Activated CD8-positive, alpha-beta memory T cell treated with anti-CD3 and anti-CD28 coated beads, Interleukin-2, amount 10 ng/mL, durations not matched to agents 7 days and 5 days (primary cell): ENCODE measurements around the gene DENND2D. TPM values are rescaled to one million over a fixed set of nuclear protein-coding genes. Genes with fewer than 3 reads are reported as not detected.

Source experiments
- ATAC-seq: fragments of 150-1000 bp; cut with Tn5 transposase; one replicate; pipeline ENCODE4 v1.10.0; 2021; ENCODE audit warnings: moderate library complexity
- CTCF ChIA-PET: fragments of 350-600 bp; sonication (Branson Sonifier 250); formaldehyde crosslinking; loops from one replicate; lab custom pipeline; 2021; ENCODE audit warnings: antibody characterized with exemption; lab: Charles Lee
- DNase-seq: peaks from one replicate; pipeline ENCODE4 v3.0.0-alpha.2; 2020
- H3K27ac Mint-ChIP-seq: one replicate; pipeline ENCODE4 v1.8.0; 2021; ENCODE audit warnings: mild to moderate bottlenecking, mixed read lengths
- H3K27me3 Mint-ChIP-seq: one replicate; pipeline ENCODE4 v1.8.0; 2021; ENCODE audit warnings: mixed read lengths
- H3K36me3 Mint-ChIP-seq: one replicate; pipeline ENCODE4 v1.8.0; 2021; ENCODE audit warnings: mild to moderate bottlenecking, mixed read lengths
- H3K4me1 Mint-ChIP-seq: one replicate; pipeline ENCODE4 v1.8.0; 2021; ENCODE audit warnings: mixed read lengths
- H3K4me3 Mint-ChIP-seq: one replicate; pipeline ENCODE4 v1.8.0; 2021; ENCODE audit warnings: mild to moderate bottlenecking, moderate library complexity, mixed read lengths
- H3K9me3 Mint-ChIP-seq: one replicate; pipeline ENCODE4 v1.8.0; 2022; ENCODE audit warnings: low read depth, mixed read lengths
- total RNA-seq, 2 experiments: library from RNA; stranded (reverse); gene quantifications; one replicate each; pipeline ENCODE4 v1.2.3, GENCODE V29; 2021

The DENND2D gene
- total RNA-seq, 2 experiments from 2014 or later, result 187 to 209 TPM

DNA sequence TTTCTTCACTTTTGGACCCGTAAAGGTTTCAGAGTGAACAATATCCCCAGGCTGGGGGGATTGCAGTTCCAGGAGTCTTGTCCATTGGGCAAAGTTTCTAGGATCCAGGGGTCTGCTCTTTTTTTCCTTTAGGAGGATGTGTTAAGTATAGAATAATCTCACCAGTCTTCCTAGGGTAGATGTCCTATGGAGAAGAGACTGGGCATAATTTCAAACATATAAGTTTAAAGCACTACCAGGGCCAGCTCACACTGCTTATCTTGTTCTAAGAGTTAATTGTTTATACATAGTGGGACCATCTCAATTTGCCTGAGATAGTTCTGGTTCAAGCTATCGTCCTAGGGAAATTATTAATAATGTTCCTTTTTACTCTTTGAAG, 28.3 kb upstream of the DENND2D start:
- peaks cover 55% of the 10 kb centered on the region for H3K4me1 Mint-ChIP-seq
- no peak for DNase-seq
- peaks cover 2% of the 10 kb centered on the region for H3K36me3 Mint-ChIP-seq
- no peaks in the 10 kb centered on the region for H3K9me3 Mint-ChIP-seq
- H3K27me3 Mint-ChIP-seq, result no peaks in the 10 kb centered on the region
- no peak overlapping the region for H3K4me3 Mint-ChIP-seq
- CTCF ChIA-PET, result interaction anchor here (0.7 to 20.1 kb wide), 5 partner anchors 13 to 198 kb away, joined by 3 to 392 read pairs (median 3); partner anchors contain the start of gene DENND2D
- no peak for ATAC-seq
- H3K27ac Mint-ChIP-seq, result no peak overlapping the region

DNA sequence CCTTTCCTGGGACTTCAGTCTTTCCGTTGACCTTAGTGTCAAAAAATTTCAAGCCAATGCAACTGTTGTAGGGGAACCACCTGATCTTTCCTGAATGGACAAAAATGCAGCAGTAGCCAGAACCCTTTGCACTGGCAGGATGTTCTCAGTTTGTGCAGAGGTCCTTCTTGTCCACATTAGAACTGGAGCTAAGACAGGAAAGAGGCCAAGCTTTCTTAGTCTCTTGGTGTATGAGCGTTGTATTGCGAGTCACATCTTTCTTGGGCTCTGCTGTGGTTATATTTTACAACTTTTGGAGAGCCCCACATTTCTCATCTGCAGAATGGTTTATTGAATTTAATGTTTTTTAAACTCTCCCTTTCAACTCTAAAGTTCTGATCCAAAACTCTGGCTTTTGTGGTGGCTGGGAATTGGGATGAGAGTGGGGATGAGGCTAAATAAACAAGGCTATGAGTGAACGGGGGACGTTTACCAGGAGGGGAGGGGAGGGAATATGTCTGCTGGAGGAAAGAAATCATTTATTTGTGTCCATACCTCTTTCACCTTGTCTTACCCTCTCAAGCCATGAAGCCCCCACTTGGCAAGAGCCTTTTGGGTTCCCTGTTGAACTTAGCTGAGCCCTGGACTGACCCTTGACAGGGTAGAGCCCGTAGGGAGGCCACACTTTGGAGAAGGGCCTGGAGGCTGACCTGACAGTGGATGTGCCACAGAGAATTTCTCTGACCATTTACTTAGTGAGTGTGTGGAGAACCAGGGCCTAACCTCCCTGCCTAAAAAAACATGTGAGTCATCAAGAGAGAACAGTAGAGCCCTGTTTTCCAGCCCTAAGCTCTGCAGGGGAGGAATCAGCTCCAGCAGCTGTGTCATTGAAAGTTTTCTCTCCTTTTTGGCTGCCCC, 27.7 kb upstream of the DENND2D start:
- ATAC-seq, result no peak
- H3K27ac Mint-ChIP-seq, result no peak overlapping the region
- no peaks in the 10 kb centered on the region for H3K27me3 Mint-ChIP-seq
- H3K4me1 Mint-ChIP-seq, result peaks cover 60% of the 10 kb centered on the region
- peaks cover 2% of the 10 kb centered on the region for H3K36me3 Mint-ChIP-seq
- CTCF ChIA-PET, result interaction anchor here (0.7 to 20.1 kb wide), 7 partner anchors 13 to 279 kb away, joined by 3 to 392 read pairs (median 3); partner anchors contain the start of gene DENND2D
- DNase-seq, result no peak
- H3K9me3 Mint-ChIP-seq, result no peaks in the 10 kb centered on the region
- H3K4me3 Mint-ChIP-seq, result no peak overlapping the region

DNA sequence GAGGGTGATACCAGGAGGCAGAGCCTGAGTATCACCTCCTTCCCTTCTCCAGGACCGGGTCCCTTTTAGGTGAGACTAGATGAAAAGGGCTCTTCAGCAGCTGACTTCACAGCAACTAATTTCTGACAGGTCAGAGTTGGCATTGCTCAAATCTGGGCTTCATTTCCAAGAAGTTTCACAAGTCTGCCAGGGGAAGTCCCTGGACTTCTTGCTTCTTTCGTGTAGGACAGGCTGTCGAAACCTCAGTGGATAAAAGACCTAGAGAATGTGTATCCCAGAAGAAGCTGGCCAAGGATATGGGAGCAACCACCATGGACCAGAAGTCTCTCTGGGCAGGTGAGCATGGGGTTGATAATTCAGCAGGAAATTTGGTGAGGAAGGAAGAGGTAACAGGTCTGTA, 27.0 kb upstream of the DENND2D start, which contains the start of gene CHI3L2:
Gene CHI3L2 (plus strand): TSS at position 280 of the 400 bp plus-strand sequence. CDS start 17 bp downstream, at position 297.
- peaks cover 2% of the 10 kb centered on the region for H3K36me3 Mint-ChIP-seq
- no peak within 1 kb of the TSS for H3K4me3 Mint-ChIP-seq
- no peaks in the 10 kb centered on the region for H3K9me3 Mint-ChIP-seq
- ATAC-seq (no peak), DNase-seq (no peak)
- no peaks in the 10 kb centered on the region for H3K27me3 Mint-ChIP-seq
- H3K27ac Mint-ChIP-seq, result no peak within 1 kb of the TSS
- H3K4me1 Mint-ChIP-seq, result peaks cover 67% of the 10 kb centered on the region
- CTCF ChIA-PET, result interaction anchor here (0.9 to 20.1 kb wide), 5 partner anchors 13 to 280 kb away, joined by 3 to 392 read pairs (median 4); partner anchors contain the start of gene DENND2D

DNA sequence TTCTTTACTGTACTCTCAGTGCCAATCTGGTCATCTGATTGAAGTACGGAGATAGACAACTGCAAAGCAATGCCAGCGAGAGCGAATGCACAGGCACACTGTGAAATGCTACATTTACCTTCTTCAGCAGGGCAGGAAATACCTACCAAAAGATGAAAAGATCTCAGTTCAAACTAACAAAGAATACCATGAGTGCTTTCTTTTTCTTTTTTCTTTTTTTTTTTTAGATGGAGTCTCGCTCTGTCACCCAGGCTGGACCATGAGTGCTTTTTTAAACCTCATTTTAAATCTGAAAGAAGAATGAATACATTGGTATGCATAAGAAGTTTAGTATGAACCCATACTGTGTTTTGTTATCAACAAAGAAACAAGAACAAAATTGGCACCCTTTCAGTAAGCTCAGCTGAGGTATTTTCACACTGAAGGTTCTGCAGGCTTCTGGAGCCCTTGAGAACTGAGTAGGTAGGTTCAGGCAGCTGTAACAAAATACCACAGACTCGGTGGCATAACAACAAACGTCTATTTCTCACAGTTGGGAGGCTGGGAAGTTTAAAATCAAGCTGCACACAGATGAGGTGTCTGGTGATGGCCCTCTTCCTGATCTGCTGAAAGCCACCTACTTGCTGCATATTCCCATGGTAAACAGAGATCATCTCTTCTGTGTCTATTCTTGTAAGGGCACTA, 25.4 kb upstream of the DENND2D start:
- peaks cover 2% of the 10 kb centered on the region for H3K36me3 Mint-ChIP-seq
- H3K4me1 Mint-ChIP-seq, result peaks cover 80% of the 10 kb centered on the region
- H3K4me3 Mint-ChIP-seq, result peak overlapping the region; percentile 61
- peak overlapping the region; percentile 76 for H3K27ac Mint-ChIP-seq
- CTCF ChIA-PET, result interaction anchor here (1.1 to 20.1 kb wide), 9 partner anchors 9 to 529 kb away, joined by 3 to 392 read pairs (median 3); partner anchors contain the start of gene DENND2D
- no peak for ATAC-seq
- no peak for DNase-seq
- no peaks in the 10 kb centered on the region for H3K9me3 Mint-ChIP-seq
- H3K27me3 Mint-ChIP-seq, result no peaks in the 10 kb centered on the region

DNA sequence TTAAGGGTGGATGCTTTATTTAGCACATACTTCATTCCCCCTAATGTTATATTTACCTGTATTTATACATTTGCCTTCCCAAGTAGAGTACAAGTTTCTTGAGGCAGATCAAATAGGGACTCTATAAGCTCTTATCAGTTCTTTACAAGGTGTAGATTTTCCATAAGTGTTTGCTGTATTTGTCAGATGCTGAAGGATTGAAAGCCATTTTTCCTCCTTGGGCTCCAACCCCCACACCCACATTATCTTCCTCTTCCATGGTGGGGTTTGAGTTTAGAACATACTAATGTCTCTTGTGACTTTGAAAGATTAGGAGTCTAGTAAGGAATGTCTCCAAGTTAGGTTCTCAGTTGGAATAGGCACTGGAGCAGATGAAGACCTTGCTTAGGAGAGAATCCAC, 24.6 kb upstream of the DENND2D start:
- peak overlapping the region; percentile 76 for H3K27ac Mint-ChIP-seq
- peak overlapping the region; percentile 61 for H3K4me3 Mint-ChIP-seq
- CTCF ChIA-PET, result interaction anchor here (1.1 to 20.1 kb wide), 7 partner anchors 9 to 194 kb away, joined by 3 to 392 read pairs (median 3); partner anchors contain the start of gene DENND2D
- ATAC-seq (no peak), DNase-seq (no peak)
- no peaks in the 10 kb centered on the region for H3K9me3 Mint-ChIP-seq
- peaks cover 2% of the 10 kb centered on the region for H3K36me3 Mint-ChIP-seq
- H3K4me1 Mint-ChIP-seq, result peaks cover 84% of the 10 kb centered on the region
- H3K27me3 Mint-ChIP-seq, result no peaks in the 10 kb centered on the region

DNA sequence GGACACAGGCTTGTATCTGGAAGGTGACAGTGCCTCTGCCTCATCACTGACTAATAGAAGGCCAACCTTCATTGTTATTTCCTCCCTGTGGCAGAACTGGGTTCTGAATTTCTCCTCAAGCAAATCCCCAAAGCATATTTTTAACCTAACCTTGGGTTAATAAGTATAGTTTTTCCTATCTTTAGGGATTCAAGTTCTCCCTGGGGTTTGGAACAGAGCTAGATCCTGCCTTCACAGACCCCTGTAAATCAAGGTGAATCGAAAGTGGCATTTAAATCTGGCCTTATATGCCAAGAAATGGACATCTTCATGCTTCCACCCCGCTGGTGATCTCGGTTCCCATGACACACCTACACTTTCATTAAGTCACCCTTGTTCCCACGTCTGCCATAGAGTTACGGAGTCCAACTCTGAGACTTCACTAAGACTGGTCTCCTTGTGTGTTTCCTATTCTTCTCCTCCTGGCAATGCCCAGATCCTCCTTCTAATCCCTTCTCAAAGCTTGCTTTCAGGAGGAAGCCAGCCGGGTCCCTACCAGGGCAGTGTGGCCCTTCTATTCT, 22.8 kb upstream of the DENND2D start:
- Mint-ChIP-seq H3K27ac (peak overlapping the region; percentile 89), H3K4me1 (peaks cover 86% of the 10 kb centered on the region), H3K27me3 (no peaks in the 10 kb centered on the region), H3K9me3 (no peaks in the 10 kb centered on the region), H3K4me3 (no peak overlapping the region), H3K36me3 (peaks cover 6% of the 10 kb centered on the region)
- no peak for ATAC-seq
- no peak for DNase-seq
- CTCF ChIA-PET, result interaction anchor here (0.7 to 20.1 kb wide), 36 partner anchors 9 to 546 kb away, joined by 3 to 392 read pairs (median 4); partner anchors contain the start of genes ATP5PB, CEPT1, DENND2D and DRAM2

DNA sequence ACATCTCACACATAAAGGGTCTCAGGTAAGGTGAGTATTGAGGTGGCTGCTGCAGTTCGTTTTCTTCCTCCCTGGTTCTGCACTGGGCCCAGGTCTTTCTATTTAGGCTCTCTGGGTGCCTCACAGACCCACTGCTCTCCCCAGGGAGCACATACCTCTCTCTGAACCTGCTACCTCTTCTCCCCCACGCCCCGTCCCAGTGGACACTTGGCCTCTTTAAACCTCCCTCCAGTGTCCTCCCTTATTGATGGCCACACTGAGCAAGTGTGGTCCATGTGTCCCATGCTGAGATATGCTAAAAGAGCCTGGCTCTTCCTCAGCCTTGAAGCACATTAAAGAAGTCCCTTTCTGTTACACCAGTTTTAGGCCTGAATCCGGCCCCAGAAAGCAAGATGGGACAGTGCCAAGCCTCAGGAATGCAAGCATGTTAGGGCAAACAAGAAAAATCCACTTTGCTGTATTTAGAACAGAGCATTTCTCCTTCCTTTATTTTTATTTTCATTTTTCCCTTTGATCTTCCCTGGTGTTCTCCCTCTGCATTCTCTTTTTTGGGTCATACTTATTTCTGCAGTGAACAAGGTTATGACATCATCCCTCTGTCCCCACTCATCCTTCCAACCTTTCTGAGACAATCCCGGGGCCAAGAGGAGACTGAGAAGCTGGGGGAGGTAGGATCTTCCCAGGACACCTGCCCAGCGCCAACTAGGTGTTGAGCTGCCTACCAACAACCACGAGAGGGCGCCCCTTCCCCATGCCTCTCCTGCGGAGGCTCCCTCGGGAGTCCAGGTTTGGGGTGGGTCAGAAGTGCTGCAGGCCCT, 22.1 kb upstream of the DENND2D start:
- peak overlapping the region; percentile 67 for H3K4me3 Mint-ChIP-seq
- peaks cover 6% of the 10 kb centered on the region for H3K36me3 Mint-ChIP-seq
- H3K27ac Mint-ChIP-seq, result peak overlapping the region; percentile 89
- H3K9me3 Mint-ChIP-seq, result no peaks in the 10 kb centered on the region
- ATAC-seq, result peak; percentile 46
- peaks cover 86% of the 10 kb centered on the region for H3K4me1 Mint-ChIP-seq
- H3K27me3 Mint-ChIP-seq, result no peaks in the 10 kb centered on the region
- CTCF ChIA-PET, result interaction anchor here (0.6 to 20.1 kb wide), 32 partner anchors 8 to 547 kb away, joined by 3 to 392 read pairs (median 4); partner anchors contain the start of genes ATP5PB, CEPT1, DENND2D and DRAM2
- DNase-seq, result peak; percentile 85

DNA sequence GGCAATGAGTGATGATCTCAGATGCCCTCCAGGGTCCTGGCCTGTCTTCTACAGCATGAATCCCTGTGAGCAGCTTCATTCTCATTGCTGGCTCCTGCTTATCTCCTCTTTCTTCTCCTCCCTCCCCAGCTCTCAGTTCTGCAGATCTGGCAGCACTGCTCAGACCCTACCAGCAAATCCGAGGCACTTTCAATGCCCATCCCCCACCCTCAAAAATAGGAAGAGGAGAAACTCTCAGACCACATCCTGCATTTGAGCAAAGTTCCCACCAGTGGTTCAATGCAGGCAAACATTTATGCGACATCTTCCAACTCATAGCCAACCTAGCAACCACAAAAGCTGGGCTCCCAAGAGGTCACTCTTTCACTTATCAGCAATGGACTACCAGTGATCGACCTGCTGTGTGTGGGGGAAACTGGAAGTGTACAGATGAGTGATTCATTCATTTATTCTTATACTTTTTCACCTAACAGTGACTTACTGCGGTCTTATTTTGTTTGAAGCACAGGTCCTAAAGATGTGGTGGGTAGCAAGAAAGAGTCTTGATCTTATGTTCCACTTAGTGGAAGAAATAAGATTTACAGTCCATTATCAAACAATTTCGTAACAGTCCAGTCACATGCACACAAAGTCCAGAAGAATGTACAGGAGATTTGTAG, 21.3 kb upstream of the DENND2D start:
- H3K4me3 Mint-ChIP-seq, result peak overlapping the region; percentile 67
- no peaks in the 10 kb centered on the region for H3K27me3 Mint-ChIP-seq
- ATAC-seq (peak; percentile 54), DNase-seq (peak; percentile 89)
- peak overlapping the region; percentile 89 for H3K27ac Mint-ChIP-seq
- no peaks in the 10 kb centered on the region for H3K9me3 Mint-ChIP-seq
- H3K4me1 Mint-ChIP-seq, result peaks cover 87% of the 10 kb centered on the region
- peaks cover 6% of the 10 kb centered on the region for H3K36me3 Mint-ChIP-seq
- CTCF ChIA-PET, result interaction anchor here (0.7 to 20.1 kb wide), 8 partner anchors 14 to 285 kb away, joined by 3 to 392 read pairs (median 5); partner anchors contain the start of gene DENND2D

DNA sequence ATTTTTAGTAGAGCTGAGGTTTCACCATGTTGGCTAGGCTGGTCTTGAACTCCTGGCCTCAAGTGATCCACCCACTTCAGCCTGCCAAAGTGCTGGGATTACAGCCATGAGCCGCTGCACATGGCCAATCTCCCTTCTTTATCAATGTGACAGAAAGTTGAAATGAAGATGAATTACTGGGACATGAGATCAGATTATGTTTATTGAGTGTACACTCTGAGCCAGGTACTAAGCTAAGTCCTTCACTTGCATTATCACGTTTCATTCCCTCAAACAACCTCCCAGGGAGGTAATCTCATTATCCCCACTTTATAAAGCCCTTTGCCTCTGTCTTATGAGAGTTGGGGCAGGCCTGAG, 20.8 kb upstream of the DENND2D start:
- Mint-ChIP-seq H3K4me1 (peaks cover 88% of the 10 kb centered on the region), H3K27me3 (no peaks in the 10 kb centered on the region), H3K4me3 (peak overlapping the region; percentile 67), H3K27ac (peak overlapping the region; percentile 89), H3K36me3 (peaks cover 6% of the 10 kb centered on the region), H3K9me3 (no peaks in the 10 kb centered on the region)
- CTCF ChIA-PET, result interaction anchor here (0.7 to 20.1 kb wide), 8 partner anchors 14 to 286 kb away, joined by 3 to 392 read pairs (median 5); partner anchors contain the start of gene DENND2D
- DNase-seq, result no peak
- ATAC-seq, result no peak

DNA sequence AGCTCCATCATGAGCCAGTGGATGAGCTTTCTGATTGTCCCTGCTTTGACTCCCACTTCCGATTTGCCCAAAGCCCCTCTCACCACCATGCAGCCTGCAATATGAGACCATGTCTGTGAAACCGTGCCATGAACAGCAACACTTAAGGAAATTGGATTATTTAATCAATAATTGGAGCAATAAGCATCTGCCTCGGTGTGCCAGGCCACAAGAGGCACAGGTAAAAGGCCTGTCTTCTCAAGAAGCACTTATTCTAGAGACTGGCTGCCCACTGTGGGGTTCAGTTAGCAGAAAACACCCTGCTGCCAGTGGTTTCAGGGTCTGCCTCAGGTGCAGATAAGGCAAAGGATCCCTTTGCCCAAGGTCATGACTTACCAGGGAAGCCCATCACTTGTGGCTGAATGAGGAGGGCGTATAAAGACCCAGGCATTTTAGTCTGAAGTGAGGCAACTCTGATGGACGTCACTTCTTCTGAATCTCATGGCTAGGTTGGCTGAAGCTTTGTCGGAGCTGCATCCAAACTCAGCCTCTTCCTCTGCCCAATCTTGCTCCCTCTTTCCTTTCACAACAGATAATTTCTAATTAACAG, 19.9 kb upstream of the DENND2D start:
- peaks cover 6% of the 10 kb centered on the region for H3K36me3 Mint-ChIP-seq
- peak overlapping the region; percentile 89 for H3K27ac Mint-ChIP-seq
- H3K27me3 Mint-ChIP-seq, result no peaks in the 10 kb centered on the region
- H3K4me1 Mint-ChIP-seq, result peaks cover 88% of the 10 kb centered on the region
- CTCF ChIA-PET, result interaction anchor here (0.6 to 20.1 kb wide), 9 partner anchors 13 to 538 kb away, joined by 3 to 392 read pairs (median 5); partner anchors contain the start of genes CEPT1, DENND2D and DRAM2
- no peaks in the 10 kb centered on the region for H3K9me3 Mint-ChIP-seq
- DNase-seq (no peak), ATAC-seq (no peak)
- peak overlapping the region; percentile 20 for H3K4me3 Mint-ChIP-seq

DNA sequence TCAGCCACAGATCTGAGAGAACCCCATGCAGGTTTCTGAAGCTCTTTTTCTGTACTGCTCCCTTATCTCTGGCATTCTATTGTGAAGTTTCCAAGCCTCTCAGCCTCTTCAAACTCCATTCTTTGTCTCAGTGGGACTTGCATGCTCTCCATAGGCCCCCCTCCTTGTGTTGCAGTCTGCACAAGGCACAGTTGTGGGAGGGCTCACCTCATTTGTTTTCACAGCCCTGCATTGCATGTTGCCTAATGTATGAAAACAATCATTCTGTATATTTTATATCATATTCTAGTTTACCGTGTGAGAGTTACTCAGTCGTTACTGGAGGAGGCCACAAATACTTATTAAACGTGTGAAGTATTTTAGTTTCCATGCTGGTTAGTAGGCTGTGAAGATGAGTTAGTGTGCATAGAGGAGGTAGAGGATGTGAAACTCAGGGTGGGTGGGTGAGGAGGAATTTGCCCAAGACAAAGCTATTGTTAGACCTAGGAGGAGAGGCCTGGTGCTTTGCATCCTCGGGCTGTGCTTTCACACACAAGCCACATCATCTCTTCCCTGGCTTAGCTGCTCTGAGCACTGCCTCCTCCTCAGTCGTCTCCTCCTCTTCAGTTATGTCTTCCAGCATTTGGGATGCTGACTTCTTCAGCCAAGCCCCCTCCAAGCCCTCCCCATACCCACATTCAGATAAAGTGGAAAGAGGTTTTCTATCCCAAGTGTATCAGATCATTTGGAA, 19.3 kb upstream of the DENND2D start:
- no peaks in the 10 kb centered on the region for H3K9me3 Mint-ChIP-seq
- DNase-seq (peak; percentile 70), ATAC-seq (peak; percentile 9)
- peak overlapping the region; percentile 89 for H3K27ac Mint-ChIP-seq
- peaks cover 90% of the 10 kb centered on the region for H3K4me1 Mint-ChIP-seq
- H3K27me3 Mint-ChIP-seq, result no peaks in the 10 kb centered on the region
- CTCF ChIA-PET, result interaction anchor here (0.6 to 20.1 kb wide), 4 partner anchors 22 to 539 kb away, joined by 3 to 392 read pairs (median 36); partner anchors contain the start of genes CEPT1, DENND2D and DRAM2
- H3K4me3 Mint-ChIP-seq, result peak overlapping the region; percentile 20
- H3K36me3 Mint-ChIP-seq, result peaks cover 6% of the 10 kb centered on the region
